Measurements from ENCODE around the gene PSMD4.

PSMD4 gene

DNA sequence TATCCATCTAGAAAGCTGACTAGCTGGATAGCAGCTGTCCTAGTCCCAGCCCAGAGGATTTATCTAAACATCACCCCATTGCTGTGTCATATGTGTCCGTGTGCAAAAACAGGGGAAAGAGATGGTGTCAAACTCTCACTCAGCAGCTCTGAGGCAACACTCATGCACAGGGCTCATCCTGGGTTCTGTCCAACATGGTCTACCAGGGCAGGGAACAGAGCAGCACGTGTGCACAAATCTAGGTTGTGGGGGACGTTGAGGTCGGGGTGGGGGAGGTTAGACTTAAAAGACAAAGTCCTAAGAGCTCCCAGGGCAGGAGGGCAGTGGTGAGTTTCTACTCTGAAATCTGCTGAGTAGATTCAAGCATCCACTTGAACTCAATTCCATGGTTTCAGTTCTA lies 56.5 kb downstream of the PSMD4 start:
- no peak for DNase-seq

DNA sequence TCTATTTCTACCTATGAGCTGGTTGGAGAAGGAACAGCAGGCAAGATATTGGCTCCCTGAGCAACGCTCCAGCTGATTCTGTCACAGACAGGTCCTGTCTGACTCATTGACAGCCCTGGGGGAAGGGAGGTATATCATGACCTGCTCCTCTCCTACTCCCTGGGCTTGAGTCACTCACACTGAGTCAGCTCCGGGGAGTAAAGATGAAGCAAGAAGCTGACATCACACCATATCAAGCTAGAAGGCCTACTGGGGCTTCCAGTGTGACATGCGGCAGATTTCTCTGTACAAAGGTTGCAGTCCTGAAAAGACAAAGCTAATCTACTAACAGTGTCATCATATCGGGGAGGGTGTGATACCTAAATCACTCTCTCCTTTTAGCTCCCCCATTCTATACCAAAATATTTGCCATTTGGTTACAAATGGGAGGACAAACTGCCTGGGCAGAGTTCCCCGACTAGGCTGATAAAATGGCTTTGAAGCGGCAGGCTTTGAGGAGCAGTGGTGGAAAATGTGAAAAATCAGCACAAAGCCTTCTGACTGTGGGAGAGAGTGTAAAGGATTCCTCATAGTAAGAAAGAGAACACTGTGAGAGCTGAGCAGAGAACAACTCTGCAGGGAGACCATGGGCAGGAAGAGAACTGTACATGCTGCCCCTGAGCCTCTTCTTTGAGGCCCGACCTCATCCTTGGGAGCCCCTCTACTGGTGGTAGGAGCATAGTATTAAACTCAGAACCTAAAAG lies 57.2 kb downstream of the PSMD4 start:
- peak; percentile 68 for DNase-seq

- no peak for DNase-seq
Measured at GRCh38 chr1:151312411-151312810, 57.9 kb downstream of the PSMD4 start.

DNA sequence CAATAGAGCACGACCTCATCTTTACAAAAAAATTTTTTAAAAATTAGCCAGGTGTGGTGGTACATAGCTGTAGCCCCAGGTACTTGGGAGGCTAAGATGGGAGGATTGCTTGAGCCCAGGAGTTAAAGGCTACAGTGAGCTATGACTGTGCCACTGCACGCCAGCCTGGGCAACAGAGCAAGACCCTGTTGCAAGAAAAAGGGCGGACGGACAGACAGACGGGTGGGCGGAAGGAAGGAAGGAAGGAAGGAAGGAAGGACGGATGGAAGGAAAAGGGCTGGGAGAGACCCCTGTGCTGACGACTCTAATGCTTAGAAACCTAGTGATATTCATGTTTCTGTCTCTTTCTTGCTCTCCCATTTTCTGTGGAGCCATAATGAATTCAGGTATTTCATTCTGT lies 58.3 kb downstream of the PSMD4 start:
- no peak for DNase-seq

- no peak for DNase-seq
Measured at GRCh38 chr1:151313501-151313900, 59.0 kb downstream of the PSMD4 start.

- DNase-seq = no peak
Measured at GRCh38 chr1:151314137-151314875, 59.8 kb downstream of the PSMD4 start.

DNA sequence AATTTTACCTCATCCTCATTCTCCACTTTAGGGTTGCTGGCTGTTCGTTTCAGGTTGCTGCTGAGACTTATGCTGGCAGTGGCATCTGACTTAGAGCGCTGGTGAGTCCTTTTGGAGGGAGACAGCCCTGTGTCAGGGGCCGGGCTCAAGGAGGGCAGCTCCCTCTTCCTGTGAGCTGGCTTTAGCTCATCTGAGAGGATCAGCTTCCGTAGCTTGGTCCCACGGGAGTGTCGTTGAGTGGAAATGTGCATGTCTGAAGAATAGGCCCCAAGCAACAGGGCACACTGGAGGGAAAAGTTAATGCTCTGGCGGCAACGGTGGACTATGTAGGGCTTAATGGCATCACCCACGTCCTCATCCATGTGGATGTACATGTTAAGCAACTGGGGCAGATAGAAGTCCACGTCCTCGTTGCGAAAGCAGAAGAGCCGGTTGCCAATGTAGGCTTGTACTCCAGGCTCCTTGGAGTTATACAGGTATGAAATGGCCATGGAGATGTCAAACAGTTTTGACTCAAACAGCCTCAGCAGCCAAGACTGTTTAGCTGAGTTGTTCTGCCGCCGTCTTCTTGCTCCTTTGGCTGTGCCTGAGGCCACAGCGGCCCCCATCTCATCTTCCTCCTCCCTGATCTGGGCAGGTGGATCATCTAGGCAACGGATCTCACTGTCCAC lies 61.2 kb downstream of the PSMD4 start:
- no peak for DNase-seq

Measured in activated gamma-delta T cell treated with Interleukin-2 at 50 U/mL for 16 hours (primary cell).